Stimulated activated CD4-positive, alpha-beta T cell treated with anti-CD3 and anti-CD28 coated beads, TNF-alpha, amount 100 ng/mL, for 4 hours (primary cell): ENCODE measurements around the gene SLC6A12.

Experiments used
- DNase-seq, 3 experiments: peaks; one replicate each; pipeline ENCODE4 v3.0.0-alpha.2; 2020; ENCODE audit warnings: low read depth in 3 of 3

The SLC6A12 gene

DNA sequence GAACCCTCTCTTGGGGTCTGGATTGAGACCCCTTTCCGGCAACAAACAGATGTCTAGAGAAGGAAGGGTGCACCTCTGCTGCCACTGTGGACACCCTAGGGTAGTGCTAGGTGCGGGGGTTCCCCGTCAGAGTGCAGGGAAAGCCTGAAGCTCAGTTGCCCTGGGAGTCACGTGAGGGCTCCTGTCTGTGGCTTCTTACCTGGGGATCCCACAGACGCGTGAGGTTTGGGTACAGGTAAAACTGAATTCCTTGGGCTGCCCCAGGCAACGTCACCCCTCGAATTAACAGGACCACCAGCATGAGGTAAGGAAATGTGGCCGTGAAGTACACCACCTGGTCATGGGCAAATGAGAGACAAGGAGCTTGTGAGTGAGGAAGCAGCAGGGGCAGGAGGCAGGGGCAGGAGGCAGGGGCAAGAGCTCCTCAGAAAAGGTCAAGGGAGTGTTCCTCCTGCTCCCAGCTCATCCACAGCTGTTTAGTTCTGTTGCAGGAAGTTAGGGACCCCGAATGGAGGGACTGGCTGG, 21.0 kb upstream of the SLC6A12 start:
- DNase-seq, result no peak

DNA sequence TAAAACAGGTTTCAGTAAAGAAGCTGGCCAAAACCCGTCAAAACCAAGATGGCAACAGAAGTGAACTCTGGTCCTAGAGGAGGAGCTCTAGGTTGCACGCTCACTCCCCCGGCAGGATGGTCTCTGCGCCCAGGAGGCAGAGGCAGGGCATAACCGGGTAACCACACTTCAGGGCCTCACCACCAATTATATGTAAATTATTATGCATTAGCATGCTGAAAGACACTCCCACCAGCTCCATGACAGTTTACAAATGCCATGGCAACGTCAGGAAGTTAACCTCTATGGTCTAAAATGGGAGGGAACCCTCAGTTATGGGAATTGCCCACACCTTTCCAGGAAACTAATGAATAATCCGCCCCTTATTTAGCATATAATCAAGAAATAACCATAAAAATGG, 20.1 kb upstream of the SLC6A12 start:
- DNase-seq, result no peak

DNA sequence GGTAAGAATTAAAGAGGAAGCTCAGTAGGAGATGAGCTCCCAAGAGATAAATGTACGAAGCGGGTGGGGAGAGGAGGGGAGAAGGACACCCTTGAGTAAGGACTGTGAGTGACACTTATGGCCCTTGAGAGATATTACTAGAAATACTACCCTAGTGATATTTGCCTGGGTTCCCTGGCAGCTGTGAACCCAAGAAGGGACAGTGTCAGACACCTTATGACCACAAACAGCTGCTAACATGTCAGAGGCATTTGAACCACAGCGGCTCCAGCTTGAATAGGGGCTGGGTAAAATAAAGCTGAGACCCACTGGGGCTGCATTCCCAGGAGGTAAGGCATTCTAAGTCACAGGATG, 19.6 kb upstream of the SLC6A12 start:
- DNase-seq, result no peak

- no peak for DNase-seq
Observed at GRCh38 chr12:232731-233614, 19.0 kb upstream of the SLC6A12 start.

GRCh38 chr12:230925-231671, 17.1 kb upstream of the SLC6A12 start:
- DNase-seq, result no peak

GRCh38 chr12:229441-230191, 15.7 kb upstream of the SLC6A12 start:
- no peak for DNase-seq

DNA sequence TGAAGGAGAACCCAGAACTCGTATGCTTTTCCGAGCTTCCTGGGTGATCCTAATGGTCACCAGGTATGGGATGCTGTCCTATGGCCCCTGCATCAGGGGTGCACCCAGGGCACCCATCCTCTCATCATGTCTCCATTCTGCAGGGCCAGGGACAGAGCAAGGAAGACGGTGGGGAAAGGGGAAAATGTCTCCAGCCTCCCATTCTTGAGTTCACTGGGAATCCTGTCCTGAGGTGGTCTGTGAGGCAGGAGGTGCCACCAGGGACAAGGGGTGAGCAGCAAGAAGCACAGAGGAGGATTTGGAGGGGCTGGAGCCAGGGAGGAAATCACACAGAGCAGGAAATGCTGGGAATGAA, 14.9 kb upstream of the SLC6A12 start:
- no peak for DNase-seq

- DNase-seq, result no peak
Observed at GRCh38 chr12:227923-228845, 14.2 kb upstream of the SLC6A12 start.

GRCh38 chr12:227286-227915, 13.4 kb upstream of the SLC6A12 start:
- DNase-seq, result no peak

DNA sequence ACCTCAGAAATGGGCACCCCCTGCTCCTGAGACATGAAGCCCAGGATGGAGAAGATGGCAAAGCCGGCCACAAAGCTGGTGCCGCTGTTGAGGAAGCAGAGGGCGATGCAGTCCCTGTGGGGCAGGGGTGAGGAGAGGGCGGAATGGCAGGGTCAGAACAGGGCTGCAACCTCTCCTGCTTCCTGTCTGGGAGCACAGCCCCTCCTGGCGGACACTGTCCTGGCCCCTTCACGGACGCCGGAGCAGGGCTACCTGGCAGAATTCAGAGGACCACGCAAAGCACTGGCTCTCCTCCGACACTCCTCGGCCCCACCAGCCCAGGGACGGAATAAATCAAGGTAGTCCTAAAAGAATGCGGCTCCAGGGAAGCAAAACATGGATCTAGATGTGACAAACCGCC, 12.4 kb upstream of the SLC6A12 start:
- DNase-seq, result no peak

GRCh38 chr12:225012-225411, 11.1 kb upstream of the SLC6A12 start:
- no peak for DNase-seq

DNA sequence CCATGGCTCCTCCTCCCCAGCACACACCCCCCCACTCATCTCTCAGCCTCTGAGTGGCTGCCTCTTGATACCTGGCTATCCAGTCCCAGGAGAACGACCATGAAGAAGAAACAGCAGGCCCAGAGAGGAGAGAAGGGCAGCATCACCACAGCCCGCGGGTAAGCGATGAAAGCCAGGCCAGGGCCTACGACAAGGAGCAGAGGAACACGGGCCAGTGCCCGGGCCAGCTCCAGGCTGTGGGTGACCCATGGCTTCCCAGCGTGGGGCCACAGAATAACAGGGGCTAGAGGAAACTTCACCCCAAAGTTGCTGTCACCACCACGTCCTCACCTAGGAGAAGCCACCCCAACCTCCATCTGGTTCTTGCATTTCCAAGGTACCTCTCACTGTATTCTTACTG, 10.4 kb upstream of the SLC6A12 start:
- DNase-seq, result no peak

DNA sequence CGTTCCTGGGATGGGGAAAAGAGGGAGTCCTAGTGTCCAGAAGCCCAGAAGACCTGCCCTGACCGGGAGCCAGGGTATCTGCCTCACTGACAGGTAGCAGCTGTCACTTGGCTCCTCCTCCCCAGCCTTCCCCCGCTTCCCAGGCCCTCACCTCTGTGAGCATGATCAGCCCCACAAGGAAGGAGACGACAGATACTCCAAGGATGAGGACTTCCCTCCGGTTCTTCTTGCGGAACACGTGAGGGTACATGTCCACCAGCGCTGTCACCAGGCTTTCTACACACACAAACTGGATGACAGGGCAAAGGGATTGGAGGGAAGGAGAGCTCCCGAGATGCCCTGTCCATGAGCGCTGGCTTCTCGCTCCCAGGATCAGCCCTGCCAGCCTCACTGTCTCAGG, 9.9 kb upstream of the SLC6A12 start:
- DNase-seq, result no peak

- DNase-seq, result no peak
Observed at GRCh38 chr12:221736-222135, 7.8 kb upstream of the SLC6A12 start.

DNA sequence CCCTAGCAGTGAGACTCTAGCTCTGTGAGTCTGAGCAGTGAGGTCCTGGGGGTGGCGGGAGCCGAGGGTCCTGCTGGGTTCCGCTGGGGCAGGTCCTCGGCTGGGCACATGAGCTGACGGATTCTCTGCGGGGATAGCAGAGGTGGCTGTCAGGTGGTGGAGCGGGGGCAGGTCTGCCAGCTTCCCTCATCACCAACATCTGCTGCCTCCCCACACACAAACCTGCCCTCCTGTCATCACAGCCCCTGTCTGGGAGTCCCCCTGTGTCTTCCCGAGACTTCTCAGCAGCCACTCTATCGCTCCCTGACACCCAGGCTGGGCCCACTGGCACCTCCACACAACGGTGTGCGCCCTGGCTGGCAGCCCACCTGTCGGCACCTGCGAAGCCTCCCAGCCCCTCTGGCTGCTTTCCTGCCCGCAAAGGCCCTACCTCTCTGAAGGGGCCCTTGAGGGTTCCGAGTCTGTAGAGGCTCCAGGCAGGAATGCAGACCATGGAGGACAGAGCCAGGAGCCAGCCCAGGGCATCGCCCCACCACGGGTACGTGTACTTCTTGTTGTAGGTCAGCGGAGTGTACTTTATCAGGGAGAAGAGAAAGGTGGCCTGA, 7.1 kb upstream of the SLC6A12 start:
- DNase-seq, result no peak

DNA sequence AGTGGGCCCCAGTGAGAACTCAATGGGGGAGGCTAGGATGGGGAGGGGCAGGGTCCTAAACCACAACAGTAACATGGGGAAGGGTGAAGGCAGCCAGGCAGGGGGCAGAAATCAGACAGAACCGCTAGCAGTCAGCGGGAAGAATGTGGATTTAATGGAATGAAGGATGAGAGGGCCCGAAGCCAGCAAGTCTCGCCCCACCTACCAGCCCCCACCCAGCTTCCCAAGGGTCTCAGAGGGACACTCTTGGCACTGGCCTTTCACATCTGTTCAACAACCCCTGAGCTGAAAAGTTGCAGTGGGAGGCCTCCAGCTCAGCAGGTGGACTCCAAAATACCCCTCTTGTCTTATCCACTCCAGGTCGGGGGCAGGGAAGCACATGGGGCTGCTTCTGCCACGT, 6.5 kb upstream of the SLC6A12 start:
- no peak for DNase-seq

DNA sequence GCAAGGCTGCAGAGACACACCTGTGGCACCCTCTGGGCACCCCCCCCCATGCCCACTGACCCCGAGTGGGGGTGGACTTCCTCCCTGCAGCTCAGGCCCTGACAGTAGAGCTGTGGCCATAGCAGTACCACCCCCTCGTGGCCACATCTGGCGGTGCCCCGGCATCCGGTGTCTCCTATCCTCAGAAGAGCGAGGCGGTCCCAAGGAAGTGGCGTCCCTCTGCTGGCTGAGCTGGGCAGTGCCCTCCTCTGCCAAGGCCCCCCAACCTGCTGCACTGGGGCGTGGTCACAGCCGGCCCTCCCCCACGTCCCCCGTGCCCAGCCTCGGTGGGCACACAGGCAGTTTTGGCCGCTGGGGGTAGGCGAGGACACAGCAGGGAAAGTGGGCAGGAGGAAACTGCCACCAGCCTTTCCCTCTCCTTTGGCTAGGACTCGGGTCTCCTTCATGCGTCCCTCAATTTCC, 6.0 kb upstream of the SLC6A12 start:
- no peak for DNase-seq

DNA sequence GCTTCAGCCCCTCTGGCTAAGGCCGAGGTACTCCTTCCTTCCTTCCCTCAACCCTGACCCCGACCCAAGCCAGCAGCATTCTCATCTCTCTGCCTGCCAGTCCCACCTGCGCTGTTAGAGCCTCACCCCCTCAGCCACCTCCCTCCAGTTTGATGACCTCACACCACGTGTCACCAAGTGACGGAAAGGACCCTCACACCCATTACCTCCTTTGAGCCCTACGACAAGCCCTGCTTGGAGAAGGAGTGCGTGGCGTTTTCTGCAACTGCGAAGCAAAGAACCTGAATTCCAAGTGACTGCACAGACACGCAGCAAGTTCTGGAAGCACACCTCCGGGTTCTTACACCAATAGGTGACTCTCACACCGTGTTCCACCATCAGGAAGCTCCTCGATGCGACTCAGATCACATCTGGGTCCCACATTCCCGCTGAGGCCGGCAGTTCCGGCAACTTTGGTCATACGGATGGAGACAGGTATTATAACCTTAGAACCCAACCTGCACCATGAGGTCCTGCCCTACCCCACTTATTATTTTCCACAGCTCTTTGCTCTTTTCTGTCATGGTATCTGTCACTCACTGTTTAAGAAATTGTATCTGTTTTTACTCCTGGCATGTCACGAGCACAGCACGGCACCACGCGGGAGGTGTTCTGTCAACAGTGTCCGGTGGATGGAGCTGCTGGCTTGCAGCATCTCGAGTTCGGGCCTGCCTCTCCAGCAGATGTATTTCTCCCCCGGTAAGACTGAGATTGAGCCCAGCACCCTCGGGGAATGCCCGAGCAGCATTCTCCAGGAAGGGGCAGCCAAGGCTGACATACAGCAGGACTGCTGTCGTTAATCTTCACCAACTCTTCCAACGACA, 5.0 kb upstream of the SLC6A12 start:
- no peak for DNase-seq

DNA sequence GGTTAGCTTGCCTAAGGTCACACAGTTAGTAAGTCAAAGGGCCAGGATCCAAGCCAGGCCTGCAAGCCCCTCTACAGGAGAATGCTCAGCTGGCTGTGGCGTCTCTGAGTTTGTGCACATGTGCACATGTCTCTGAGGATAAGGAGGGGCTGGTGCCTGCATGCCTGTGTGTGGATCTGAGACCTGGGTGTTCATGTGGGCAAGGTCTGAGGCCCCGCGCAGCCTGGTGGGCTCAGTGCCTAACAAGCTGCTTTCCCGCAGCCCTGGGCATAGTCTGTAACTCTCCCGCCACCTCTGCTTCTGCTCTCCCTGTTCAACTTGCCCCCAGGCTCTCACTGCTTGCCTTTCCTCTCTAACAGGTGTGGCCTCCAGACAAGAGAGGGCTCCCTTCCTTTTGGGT, 4.3 kb upstream of the SLC6A12 start:
- DNase-seq, result no peak
